GM12875 (cell line): ENCODE measurements around the gene ZBTB16.

Experiments used
- H3K4me3 ChIP-seq: one replicate; pipeline ENCODE4 v1.5.1; 2011; ENCODE audit warnings: low read depth, low read length, control low read depth
- TF ChIP-seq, protein P1 (sequence below): IDR thresholded peaks from 2 replicates; pipeline ENCODE4 v1.5.1; 2011; ENCODE audit warnings: low read depth, mild to moderate bottlenecking, control low read depth, inconsistent platforms, low read length, moderate library complexity, borderline replicate concordance; ENCODE audit not compliant: insufficient read depth

ZBTB16 gene

GRCh38 chr11:114140826-114141225, 81.3 kb downstream of the ZBTB16 start:
- H3K4me3 ChIP-seq = no peak overlapping the region
- TF ChIP-seq, protein P1, sequence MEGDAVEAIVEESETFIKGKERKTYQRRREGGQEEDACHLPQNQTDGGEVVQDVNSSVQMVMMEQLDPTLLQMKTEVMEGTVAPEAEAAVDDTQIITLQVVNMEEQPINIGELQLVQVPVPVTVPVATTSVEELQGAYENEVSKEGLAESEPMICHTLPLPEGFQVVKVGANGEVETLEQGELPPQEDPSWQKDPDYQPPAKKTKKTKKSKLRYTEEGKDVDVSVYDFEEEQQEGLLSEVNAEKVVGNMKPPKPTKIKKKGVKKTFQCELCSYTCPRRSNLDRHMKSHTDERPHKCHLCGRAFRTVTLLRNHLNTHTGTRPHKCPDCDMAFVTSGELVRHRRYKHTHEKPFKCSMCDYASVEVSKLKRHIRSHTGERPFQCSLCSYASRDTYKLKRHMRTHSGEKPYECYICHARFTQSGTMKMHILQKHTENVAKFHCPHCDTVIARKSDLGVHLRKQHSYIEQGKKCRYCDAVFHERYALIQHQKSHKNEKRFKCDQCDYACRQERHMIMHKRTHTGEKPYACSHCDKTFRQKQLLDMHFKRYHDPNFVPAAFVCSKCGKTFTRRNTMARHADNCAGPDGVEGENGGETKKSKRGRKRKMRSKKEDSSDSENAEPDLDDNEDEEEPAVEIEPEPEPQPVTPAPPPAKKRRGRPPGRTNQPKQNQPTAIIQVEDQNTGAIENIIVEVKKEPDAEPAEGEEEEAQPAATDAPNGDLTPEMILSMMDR = no peak

DNA sequence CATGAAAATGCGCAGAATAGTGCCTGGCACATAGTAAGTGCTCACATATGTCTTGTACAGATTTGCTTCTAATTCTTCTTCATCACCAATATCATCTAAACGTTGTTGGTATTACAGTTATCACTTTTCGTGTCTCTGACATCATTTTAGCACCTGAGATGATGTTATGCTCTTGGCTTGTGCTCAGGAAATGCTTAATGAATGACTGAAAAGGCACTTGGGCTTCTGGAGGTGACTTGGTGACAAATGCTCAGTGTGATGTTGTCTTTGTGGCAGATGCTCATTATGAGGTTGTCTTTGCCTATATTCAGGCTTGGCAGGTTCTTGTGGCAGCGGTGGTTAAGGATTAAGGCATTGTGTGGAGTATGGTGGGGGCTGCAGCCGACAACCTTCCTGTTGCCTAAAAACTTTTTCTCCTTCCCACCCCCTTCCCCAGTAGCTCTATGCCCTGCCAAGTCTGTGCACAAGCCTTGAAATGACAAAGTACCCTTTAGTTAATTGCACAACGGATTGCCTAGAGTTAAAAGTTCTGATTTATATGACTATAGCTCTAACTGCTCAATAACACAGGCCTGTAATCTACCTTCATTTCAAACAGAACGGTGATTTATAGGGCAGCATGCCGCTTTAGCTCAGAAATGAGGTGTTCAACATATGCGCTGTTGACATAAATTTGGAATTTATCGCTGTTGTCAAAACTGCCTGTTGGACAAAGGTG, 82.5 kb downstream of the ZBTB16 start:
- TF ChIP-seq, protein P1 = no peak
- no peak overlapping the region for H3K4me3 ChIP-seq

DNA sequence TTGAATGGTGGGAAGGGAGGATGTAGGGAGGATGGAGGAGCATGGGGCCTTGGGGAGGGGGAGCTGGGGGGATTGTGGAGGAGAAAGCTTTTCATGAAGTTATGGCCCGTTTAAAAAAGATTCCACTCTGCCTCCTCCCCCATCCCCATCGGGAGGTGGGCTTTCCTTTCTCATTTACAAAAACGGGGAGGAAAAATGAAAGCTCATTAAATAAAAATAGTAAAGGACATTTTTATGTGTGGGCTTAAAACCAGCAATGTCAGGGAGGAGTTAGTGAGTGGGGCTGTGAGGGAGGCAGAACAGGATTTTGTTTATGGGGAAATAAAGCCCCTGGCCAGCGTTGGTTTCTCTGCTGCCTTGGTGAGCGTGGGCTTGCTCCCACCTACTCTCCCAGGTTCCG, 83.2 kb downstream of the ZBTB16 start:
- no peak overlapping the region for H3K4me3 ChIP-seq
- TF ChIP-seq, protein P1 = no peak

DNA sequence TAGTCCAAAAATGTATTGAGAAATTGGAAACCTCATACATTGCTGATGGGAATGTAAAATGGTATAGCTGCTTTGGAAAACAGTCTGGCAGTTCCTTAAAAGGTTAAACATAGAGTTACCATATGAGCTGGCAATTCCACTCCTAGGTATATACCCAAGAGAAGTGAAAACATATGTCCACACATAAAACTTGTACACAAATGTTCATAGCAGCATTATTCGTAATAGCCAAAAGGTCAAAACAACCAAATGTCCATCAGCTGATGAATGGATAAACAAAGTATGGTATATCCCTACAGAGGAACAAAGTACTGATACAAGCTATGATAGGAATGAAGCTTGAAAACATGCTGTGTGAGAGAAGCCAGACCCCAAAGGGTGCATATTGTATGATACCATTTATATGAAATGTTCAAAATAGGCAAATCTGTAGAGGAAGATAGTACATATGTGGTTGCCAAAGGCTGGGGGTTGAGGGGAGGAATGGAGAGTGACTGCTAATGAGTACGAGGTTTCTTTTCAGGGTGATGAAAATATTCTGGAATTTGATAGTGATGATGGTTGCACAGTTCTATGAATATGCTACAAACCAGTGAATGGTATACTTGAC, 85.8 kb downstream of the ZBTB16 start:
- no peak overlapping the region for H3K4me3 ChIP-seq
- TF ChIP-seq, protein P1 = no peak

- TF ChIP-seq, protein P1 = no peak
- no peak overlapping the region for H3K4me3 ChIP-seq
Measured at GRCh38 chr11:114147375-114148012, 88.0 kb downstream of the ZBTB16 start.

DNA sequence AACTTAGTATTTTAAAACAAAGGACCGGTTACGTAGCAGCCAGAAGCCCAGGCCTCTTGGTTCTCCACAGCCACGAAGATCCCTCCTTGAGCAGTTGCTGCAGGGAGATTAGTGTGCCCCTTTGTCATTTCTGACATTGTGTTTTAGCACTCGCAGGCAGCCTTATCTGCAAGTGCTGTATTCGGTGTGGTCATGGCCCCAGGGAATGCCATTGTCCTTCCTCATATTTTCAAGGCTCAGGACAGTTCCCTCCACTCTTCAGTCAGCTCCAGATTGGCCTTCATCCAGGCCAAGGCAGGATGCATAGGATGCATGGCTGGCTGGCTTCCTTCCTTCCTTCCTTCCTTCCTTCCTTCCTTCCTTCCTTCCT, 88.5 kb downstream of the ZBTB16 start:
- H3K4me3 ChIP-seq = no peak overlapping the region
- TF ChIP-seq, protein P1 = no peak
